Panc1 (cell line): ENCODE results near the gene BASP1.

Experiments
- CTCF ChIP-seq: fragments of 450-650 bp; IDR thresholded peaks from 2 replicates; pipeline ENCODE4 v1.5.1; 2017; ENCODE audit warnings: mild to moderate bottlenecking
- POLR2AphosphoS5 ChIP-seq: IDR thresholded peaks from 2 replicates; pipeline ENCODE4 v1.6.1; 2012; ENCODE audit warnings: mild to moderate bottlenecking, low read depth, low read length, moderate library complexity
- REST ChIP-seq, 2 experiments: IDR thresholded peaks; 2 replicates each; pipeline ENCODE4 v1.6.1; 2011 to 2012; ENCODE audit warnings: low read depth in 2 of 2, control low read depth in 1 of 2, low read length in 1 of 2, mild to moderate bottlenecking in 1 of 2, moderate library complexity in 1 of 2; ENCODE audit not compliant: insufficient read depth in 1 of 2
- SIN3A ChIP-seq: IDR thresholded peaks from 2 replicates; pipeline ENCODE4 v1.6.1; 2012; ENCODE audit warnings: low read depth, mild to moderate bottlenecking, low read length, moderate library complexity, borderline replicate concordance; ENCODE audit not compliant: insufficient read depth

GRCh38 chr5:17241635-17242034, 24.2 kb downstream of the BASP1 start:
- TF ChIP-seq CTCF = no peak
- TF ChIP-seq REST (IDR thresholded peaks at IDR 0.05; ENCODE audit: insufficient read depth in 1 of 2, low read depth in 2 of 2, low read length in 1 of 2) = no peak
- TF ChIP-seq POLR2AphosphoS5 = no peak
- no peak for TF ChIP-seq SIN3A
